ENCODE measurements around the gene TSTD1.
A peak's percentile ranks its signal among the peaks of the same experiment; 100 is the strongest.

The TSTD1 gene

DNA sequence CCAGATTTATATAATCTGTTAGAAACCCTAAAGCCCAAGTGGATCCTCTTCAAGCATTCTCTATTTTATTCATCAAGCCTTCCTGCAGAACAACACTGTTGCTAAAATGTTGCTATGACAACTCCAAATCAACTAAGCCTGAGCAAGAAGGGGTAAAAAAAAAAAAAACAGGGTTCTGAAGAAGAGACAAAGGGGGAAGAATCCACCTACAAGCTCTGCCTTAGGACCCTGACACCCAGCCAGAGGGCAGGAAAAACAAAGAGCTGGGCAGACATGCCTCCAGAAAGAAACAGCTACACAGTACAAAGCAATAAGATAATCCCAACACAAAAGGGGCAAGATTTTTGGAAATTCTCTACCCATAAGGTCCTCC lies 5.8 kb upstream of the TSTD1 start:
- Histone ChIP-seq H2BK120ac (ENCODE audit: low read depth, low read length) (no peak overlapping the region), H3K23ac (ENCODE audit: low read length in 2 of 2) (no peak overlapping the region), H2AFZ (ENCODE audit: low read depth, low read length) (no peak overlapping the region), H2AK5ac (ENCODE audit: low read length, severe bottlenecking) (no peak overlapping the region), H2BK5ac (ENCODE audit: low read depth, low read length, poor library complexity, severe bottlenecking) (no peak overlapping the region), H3K9me3 (ENCODE audit: control insufficient read depth, low read length) (peaks cover 10% of the 10 kb centered on the region), H3K4me2 (ENCODE audit: low read length, poor library complexity, severe bottlenecking) (peak overlapping the region; percentile 95), H3K27me3 (ENCODE audit: control insufficient read depth in 1 of 2, insufficient read depth in 1 of 2, low read length in 2 of 2) (no peaks in the 10 kb centered on the region), H3K27ac (ENCODE audit: low read length, poor library complexity, severe bottlenecking) (peak overlapping the region; percentile 78), H2BK12ac (ENCODE audit: low read length in 2 of 2) (no peak overlapping the region), H4K8ac (ENCODE audit: low read length) (no peak overlapping the region), H3K9ac (ENCODE audit: low read length) (peak overlapping the region; percentile 98), H3K4me3 (ENCODE audit: insufficient read depth in 1 of 2, low read depth in 1 of 2, low read length in 2 of 2) (peak overlapping the region in 1 of 2 experiments; percentile 97), H3K18ac (ENCODE audit: low read depth in 1 of 2, low read length in 2 of 2) (no peak overlapping the region), H3K14ac (ENCODE audit: low read length in 2 of 2) (no peak overlapping the region), H3K4ac (ENCODE audit: low read depth in 1 of 2, low read length in 2 of 2) (no peak overlapping the region), H3K36me3 (ENCODE audit: control insufficient read depth in 1 of 2, insufficient read depth in 2 of 2, low read depth in 1 of 2, low read length in 2 of 2) (peaks cover 30 to 36% of the 10 kb centered on the region in 2 experiments), H3K4me1 (ENCODE audit: control insufficient read depth, insufficient read depth, low read depth, low read length) (no peaks in the 10 kb centered on the region), H3K79me1 (replicated peaks; ENCODE audit: low read length, poor library complexity, severe bottlenecking) (peaks cover 21% of the 10 kb centered on the region), H4K91ac (ENCODE audit: low read length) (no peak overlapping the region), H2BK15ac (ENCODE audit: low read depth, poor library complexity, severe bottlenecking) (no peak overlapping the region)
- no peak for DNase-seq

GRCh38 chr1:161039546-161039945 lies 782 bp upstream of the TSTD1 start:
- no peak overlapping the region for H2BK15ac ChIP-seq (ENCODE audit: low read depth, poor library complexity, severe bottlenecking)
- no peak overlapping the region for H3K9ac ChIP-seq (ENCODE audit: low read length)
- no peak overlapping the region for H4K8ac ChIP-seq (ENCODE audit: low read length)
- H3K23ac ChIP-seq (ENCODE audit: low read length in 2 of 2), result no peak overlapping the region
- no peak overlapping the region for H2BK120ac ChIP-seq (ENCODE audit: low read depth, low read length)
- peak overlapping the region; percentile 20 for H4K91ac ChIP-seq (ENCODE audit: low read length)
- H2BK12ac ChIP-seq (ENCODE audit: low read length in 2 of 2), result no peak overlapping the region
- peaks cover 51 to 54% of the 10 kb centered on the region in 2 experiments for H3K36me3 ChIP-seq (ENCODE audit: control insufficient read depth in 1 of 2, insufficient read depth in 2 of 2, low read depth in 1 of 2, low read length in 2 of 2)
- no peak overlapping the region for H3K4ac ChIP-seq (ENCODE audit: low read depth in 1 of 2, low read length in 2 of 2)
- H3K79me1 ChIP-seq (replicated peaks; ENCODE audit: low read length, poor library complexity, severe bottlenecking), result peaks cover 33% of the 10 kb centered on the region
- 98% methylated on average over 5 of the region's 5 CpGs for WGBS
- H2AFZ ChIP-seq (ENCODE audit: low read depth, low read length), result no peak overlapping the region
- no peak overlapping the region for H3K27ac ChIP-seq (ENCODE audit: low read length, poor library complexity, severe bottlenecking)
- no peak for DNase-seq
- no peak overlapping the region for H3K4me3 ChIP-seq (ENCODE audit: insufficient read depth in 1 of 2, low read depth in 1 of 2, low read length in 2 of 2)
- H3K9me3 ChIP-seq (ENCODE audit: control insufficient read depth, low read length), result no peaks in the 10 kb centered on the region
- H3K14ac ChIP-seq (ENCODE audit: low read length in 2 of 2), result no peak overlapping the region
- no peaks in the 10 kb centered on the region for H3K27me3 ChIP-seq (ENCODE audit: control insufficient read depth in 1 of 2, insufficient read depth in 1 of 2, low read length in 2 of 2)
- no peak overlapping the region for H2BK5ac ChIP-seq (ENCODE audit: low read depth, low read length, poor library complexity, severe bottlenecking)
- no peak overlapping the region for H2AK5ac ChIP-seq (ENCODE audit: low read length, severe bottlenecking)
- peaks cover 2% of the 10 kb centered on the region for H3K4me1 ChIP-seq (ENCODE audit: control insufficient read depth, insufficient read depth, low read depth, low read length)
- H3K18ac ChIP-seq (ENCODE audit: low read depth in 1 of 2, low read length in 2 of 2), result no peak overlapping the region
- H3K4me2 ChIP-seq (ENCODE audit: low read length, poor library complexity, severe bottlenecking), result no peak overlapping the region

DNA sequence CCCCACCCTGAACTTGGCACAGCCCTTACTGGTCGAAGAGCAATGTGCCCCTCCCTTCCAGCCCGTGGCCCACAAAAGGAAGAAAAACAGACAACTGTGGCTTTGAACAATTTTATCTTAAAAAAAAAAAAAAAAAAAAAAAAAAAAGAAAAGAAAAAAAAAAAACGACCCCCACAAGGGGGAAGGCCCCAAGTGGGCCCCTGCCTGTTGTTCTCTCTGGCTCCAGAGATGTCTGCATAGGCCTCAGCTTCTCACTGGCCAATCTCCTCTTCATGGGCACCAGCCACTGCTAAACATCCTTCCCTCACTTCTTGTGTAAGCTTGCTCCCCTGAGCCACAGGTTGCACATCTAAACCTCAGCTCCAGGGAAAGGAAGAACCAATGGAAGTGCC lies 386 bp upstream of the TSTD1 start:
- no peak overlapping the region for H2BK5ac ChIP-seq (ENCODE audit: low read depth, low read length, poor library complexity, severe bottlenecking)
- H3K4me3 ChIP-seq (ENCODE audit: insufficient read depth in 1 of 2, low read depth in 1 of 2, low read length in 2 of 2), result no peak overlapping the region
- H2BK120ac ChIP-seq (ENCODE audit: low read depth, low read length), result no peak overlapping the region
- no peak overlapping the region for H4K8ac ChIP-seq (ENCODE audit: low read length)
- H3K23ac ChIP-seq (ENCODE audit: low read length in 2 of 2), result no peak overlapping the region
- H2BK12ac ChIP-seq (ENCODE audit: low read length in 2 of 2), result no peak overlapping the region
- H3K4me1 ChIP-seq (ENCODE audit: control insufficient read depth, insufficient read depth, low read depth, low read length), result peaks cover 2% of the 10 kb centered on the region
- no peak overlapping the region for H3K27ac ChIP-seq (ENCODE audit: low read length, poor library complexity, severe bottlenecking)
- H2AFZ ChIP-seq (ENCODE audit: low read depth, low read length), result no peak overlapping the region
- no peak overlapping the region for H2BK15ac ChIP-seq (ENCODE audit: low read depth, poor library complexity, severe bottlenecking)
- peaks cover 51 to 54% of the 10 kb centered on the region in 2 experiments for H3K36me3 ChIP-seq (ENCODE audit: control insufficient read depth in 1 of 2, insufficient read depth in 2 of 2, low read depth in 1 of 2, low read length in 2 of 2)
- 0% methylated on average over 1 of the region's 3 CpGs for WGBS
- peaks cover 33% of the 10 kb centered on the region for H3K79me1 ChIP-seq (replicated peaks; ENCODE audit: low read length, poor library complexity, severe bottlenecking)
- no peak overlapping the region for H3K18ac ChIP-seq (ENCODE audit: low read depth in 1 of 2, low read length in 2 of 2)
- H3K14ac ChIP-seq (ENCODE audit: low read length in 2 of 2), result no peak overlapping the region
- no peaks in the 10 kb centered on the region for H3K9me3 ChIP-seq (ENCODE audit: control insufficient read depth, low read length)
- H4K91ac ChIP-seq (ENCODE audit: low read length), result no peak overlapping the region
- H3K4ac ChIP-seq (ENCODE audit: low read depth in 1 of 2, low read length in 2 of 2), result no peak overlapping the region
- H3K27me3 ChIP-seq (ENCODE audit: control insufficient read depth in 1 of 2, insufficient read depth in 1 of 2, low read length in 2 of 2), result no peaks in the 10 kb centered on the region
- no peak for DNase-seq
- no peak overlapping the region for H3K9ac ChIP-seq (ENCODE audit: low read length)
- no peak overlapping the region for H3K4me2 ChIP-seq (ENCODE audit: low read length, poor library complexity, severe bottlenecking)
- no peak overlapping the region for H2AK5ac ChIP-seq (ENCODE audit: low read length, severe bottlenecking)

DNA sequence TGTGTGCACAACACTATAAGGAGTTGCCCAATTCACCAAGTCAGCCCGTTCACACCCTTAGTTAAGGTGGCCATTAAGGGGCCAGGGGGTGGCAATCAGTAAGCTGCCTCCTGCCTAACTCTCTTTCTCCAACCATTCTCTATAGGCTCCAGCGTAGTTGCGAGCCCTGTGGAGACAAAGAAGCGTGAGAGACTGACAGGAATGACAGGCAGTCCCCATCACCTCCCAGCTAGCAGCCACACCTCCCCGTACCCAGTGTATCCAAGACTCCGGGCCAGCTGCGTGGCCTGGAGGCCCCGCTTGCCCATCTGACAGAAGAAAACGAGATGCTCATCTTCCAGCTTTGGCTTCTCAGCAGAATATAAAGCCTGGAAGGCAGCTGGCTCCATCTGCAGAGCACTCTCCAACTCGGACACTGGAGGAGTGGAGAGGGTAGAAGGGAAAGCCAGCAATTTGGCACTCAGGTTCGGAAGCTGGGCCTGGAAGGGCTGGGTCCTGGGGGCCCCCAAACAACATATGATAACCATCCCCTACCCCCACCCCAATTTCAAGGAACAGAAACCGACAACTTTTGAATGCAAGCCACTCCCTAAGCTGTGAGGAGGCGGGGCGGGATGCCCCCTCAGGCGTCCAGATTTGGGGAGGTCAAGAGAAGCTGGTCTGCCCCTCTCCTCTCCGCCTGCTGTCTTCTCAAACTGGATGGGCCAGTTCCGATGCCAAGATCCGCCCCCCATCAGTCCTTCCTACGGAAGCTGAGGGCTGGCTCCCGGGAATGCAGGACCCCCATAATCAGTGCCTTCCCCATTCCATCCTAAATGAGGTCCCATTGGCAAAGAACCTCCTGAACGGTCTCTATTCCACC lies 872 bp downstream of the TSTD1 start:
- 77% methylated on average over 21 of the region's 21 CpGs for WGBS
- Histone ChIP-seq H3K9me3 (ENCODE audit: control insufficient read depth, low read length) (no peaks in the 10 kb centered on the region), H2BK12ac (ENCODE audit: low read length in 2 of 2) (no peak overlapping the region), H2BK15ac (ENCODE audit: low read depth, poor library complexity, severe bottlenecking) (no peak overlapping the region), H3K4me1 (ENCODE audit: control insufficient read depth, insufficient read depth, low read depth, low read length) (peaks cover 2% of the 10 kb centered on the region), H3K4ac (ENCODE audit: low read depth in 1 of 2, low read length in 2 of 2) (no peak overlapping the region), H3K4me2 (ENCODE audit: low read length, poor library complexity, severe bottlenecking) (no peak overlapping the region), H2AFZ (ENCODE audit: low read depth, low read length) (no peak overlapping the region), H2BK5ac (ENCODE audit: low read depth, low read length, poor library complexity, severe bottlenecking) (no peak overlapping the region), H3K9ac (ENCODE audit: low read length) (no peak overlapping the region), H4K8ac (ENCODE audit: low read length) (no peak overlapping the region), H3K14ac (ENCODE audit: low read length in 2 of 2) (no peak overlapping the region), H3K79me1 (replicated peaks; ENCODE audit: low read length, poor library complexity, severe bottlenecking) (peaks cover 29% of the 10 kb centered on the region), H2AK5ac (ENCODE audit: low read length, severe bottlenecking) (no peak overlapping the region), H3K4me3 (ENCODE audit: insufficient read depth in 1 of 2, low read depth in 1 of 2, low read length in 2 of 2) (peak overlapping the region in 1 of 2 experiments; percentile 51), H4K91ac (ENCODE audit: low read length) (no peak overlapping the region), H3K18ac (ENCODE audit: low read depth in 1 of 2, low read length in 2 of 2) (no peak overlapping the region), H3K27me3 (ENCODE audit: control insufficient read depth in 1 of 2, insufficient read depth in 1 of 2, low read length in 2 of 2) (no peaks in the 10 kb centered on the region), H3K23ac (ENCODE audit: low read length in 2 of 2) (no peak overlapping the region), H3K36me3 (ENCODE audit: control insufficient read depth in 1 of 2, insufficient read depth in 2 of 2, low read depth in 1 of 2, low read length in 2 of 2) (peaks cover 51% of the 10 kb centered on the region in 2 experiments), H3K27ac (ENCODE audit: low read length, poor library complexity, severe bottlenecking) (no peak overlapping the region), H2BK120ac (ENCODE audit: low read depth, low read length) (no peak overlapping the region)
- DNase-seq, result no peak
